HEK293 (cell line): Measurements from ENCODE around the gene NR3C1.

Experiments used
- IKZF3 ChIP-seq: fragments of 450-650 bp; IDR thresholded peaks from 2 replicates; pipeline ENCODE4 v1.5.0; 2018; ENCODE audit warnings: missing biosample characterization, mild to moderate bottlenecking, missing genetic modification characterization, moderate library complexity
- KLF10 ChIP-seq: fragments of 450-650 bp; IDR thresholded peaks from 2 replicates; pipeline ENCODE4 v1.5.1; 2018; ENCODE audit warnings: missing biosample characterization, mild to moderate bottlenecking, missing genetic modification characterization
- SP7 ChIP-seq: fragments of 450-650 bp; formaldehyde crosslinking; IDR thresholded peaks from 2 replicates; pipeline ENCODE4 v1.5.1; 2016; ENCODE audit warnings: missing biosample characterization, missing genetic modification characterization
- ZEB2 ChIP-seq: fragments of 450-650 bp; formaldehyde crosslinking; IDR thresholded peaks from 2 replicates; pipeline ENCODE4 v1.5.1; 2016; ENCODE audit warnings: missing biosample characterization, missing genetic modification characterization
- ZNF121 ChIP-seq: fragments of 450-650 bp; formaldehyde crosslinking; IDR thresholded peaks from 2 replicates; pipeline ENCODE4 v1.5.1; 2016; ENCODE audit warnings: missing biosample characterization, missing genetic modification characterization
- ZNF138 ChIP-seq: fragments of 450-650 bp; formaldehyde crosslinking; IDR thresholded peaks from 2 replicates; pipeline ENCODE4 v1.5.1; 2016; ENCODE audit warnings: missing biosample characterization, missing genetic modification characterization, borderline replicate concordance
- ZNF157 ChIP-seq: fragments of 450-650 bp; formaldehyde crosslinking; IDR thresholded peaks from 2 replicates; pipeline ENCODE4 v1.5.1; 2016; ENCODE audit warnings: missing biosample characterization, missing genetic modification characterization
- ZNF174 ChIP-seq: fragments of 450-650 bp; formaldehyde crosslinking; IDR thresholded peaks from 2 replicates; pipeline ENCODE4 v1.5.0; 2017; ENCODE audit warnings: missing biosample characterization, mild to moderate bottlenecking, missing genetic modification characterization
- ZNF366 ChIP-seq: fragments of 450-650 bp; formaldehyde crosslinking; conservative IDR thresholded peaks from 2 replicates; pipeline ENCODE4 v1.5.1; 2016; ENCODE audit warnings: missing biosample characterization, missing genetic modification characterization
- ZNF561 ChIP-seq: fragments of 450-650 bp; IDR thresholded peaks from 2 replicates; pipeline ENCODE4 v1.5.1; 2018; ENCODE audit warnings: missing biosample characterization, missing genetic modification characterization, borderline replicate concordance
- ZNF596 ChIP-seq: fragments of 450-650 bp; IDR thresholded peaks from 2 replicates; pipeline ENCODE4 v1.5.0; 2018; ENCODE audit warnings: missing biosample characterization, mild to moderate bottlenecking, missing genetic modification characterization, moderate library complexity
- ZNF623 ChIP-seq: fragments of 450-650 bp; formaldehyde crosslinking; IDR thresholded peaks from 2 replicates; pipeline ENCODE4 v1.5.1; 2016; ENCODE audit warnings: missing biosample characterization, missing genetic modification characterization
- ZNF660 ChIP-seq: fragments of 450-650 bp; IDR thresholded peaks from 2 replicates; pipeline ENCODE4 v1.5.1; 2018; ENCODE audit warnings: missing biosample characterization, mild to moderate bottlenecking, missing genetic modification characterization
- ZNF830 ChIP-seq: fragments of 450-650 bp; IDR thresholded peaks from 2 replicates; pipeline ENCODE4 v1.5.0; 2018; ENCODE audit warnings: missing biosample characterization, missing genetic modification characterization, low read depth, mild to moderate bottlenecking, moderate library complexity
- ZNF837 ChIP-seq: fragments of 450-650 bp; formaldehyde crosslinking; IDR thresholded peaks from 2 replicates; pipeline ENCODE4 v1.5.1; 2016; ENCODE audit warnings: missing biosample characterization, missing genetic modification characterization
- ZSCAN30 ChIP-seq: fragments of 450-650 bp; IDR thresholded peaks from 2 replicates; pipeline ENCODE4 v1.5.1; 2018; ENCODE audit warnings: missing biosample characterization, mild to moderate bottlenecking, missing genetic modification characterization, moderate library complexity
- TF ChIP-seq, protein P1 (sequence below): fragments of 450-650 bp; formaldehyde crosslinking; IDR thresholded peaks from 2 replicates; pipeline ENCODE4 v1.5.1; 2017; ENCODE audit warnings: missing biosample characterization, missing genetic modification characterization
- TF ChIP-seq, protein P2 (sequence below): fragments of 450-650 bp; formaldehyde crosslinking; IDR thresholded peaks from 2 replicates; pipeline ENCODE4 v1.5.1; 2017; ENCODE audit warnings: missing biosample characterization, missing genetic modification characterization
- TF ChIP-seq, protein P3 (sequence below): fragments of 450-650 bp; IDR thresholded peaks from 2 replicates; pipeline ENCODE4 v1.5.1; 2018; ENCODE audit warnings: missing biosample characterization, mild to moderate bottlenecking, missing genetic modification characterization
- TF ChIP-seq, protein P4 (sequence below): fragments of 450-650 bp; formaldehyde crosslinking; IDR thresholded peaks from 2 replicates; pipeline ENCODE4 v1.5.1; 2016; ENCODE audit warnings: missing biosample characterization, missing genetic modification characterization
- TF ChIP-seq, protein P5 (sequence below): fragments of 450-650 bp; formaldehyde crosslinking; IDR thresholded peaks from 2 replicates; pipeline ENCODE4 v1.5.1; 2016; ENCODE audit warnings: missing biosample characterization, missing genetic modification characterization
- TF ChIP-seq, protein P6 (sequence below): fragments of 450-650 bp; formaldehyde crosslinking; IDR thresholded peaks from 2 replicates; pipeline ENCODE4 v1.5.1; 2016; ENCODE audit warnings: missing biosample characterization, missing genetic modification characterization
- TF ChIP-seq, protein P7 (sequence below): fragments of 450-650 bp; formaldehyde crosslinking; IDR thresholded peaks from 2 replicates; pipeline ENCODE4 v1.5.1; 2016; ENCODE audit warnings: missing biosample characterization, missing genetic modification characterization, borderline replicate concordance

NR3C1 gene

DNA sequence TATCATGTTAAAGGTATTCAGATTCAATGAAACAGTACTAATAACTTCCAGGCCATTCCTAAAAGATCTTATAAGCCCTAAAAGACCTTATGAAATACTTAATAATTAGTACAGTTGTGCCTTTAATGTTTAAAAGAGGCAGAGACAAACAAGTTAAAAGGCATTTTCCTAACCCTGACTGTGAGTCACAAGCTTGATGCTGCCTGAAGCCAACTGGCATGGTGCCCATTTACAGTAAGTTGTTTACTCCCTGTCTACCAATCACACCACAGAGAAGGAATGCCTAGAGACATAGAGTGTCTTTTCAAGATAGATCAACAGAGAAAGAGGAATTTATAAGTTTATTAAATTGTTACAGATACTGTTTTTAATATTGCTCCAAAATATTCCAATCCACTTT, 47.8 kb downstream of the NR3C1 start (continued):
- TF ChIP-seq ZNF830 (peak; percentile 33; the same call in 1 of the 2 replicates), ZNF660 (tag by site-specific recombination) (peak; percentile 96), SP7 (tag by site-specific recombination) (peak; percentile 55), ZNF366 (tag by site-specific recombination) (peak; percentile 42; the same call in 1 of the 2 replicates), ZEB2 (tag by site-specific recombination) (peak; percentile 63), ZNF596 (no peak), ZNF121 (no peak), ZSCAN30 (0 out of 2 replicates have a peak, but pooled peaks have one; percentile 23), ZNF837 (tag by site-specific recombination) (no peak), ZNF174 (tag by site-specific recombination) (peak; percentile 35; the same call in 1 of the 2 replicates), ZNF623 (tag by site-specific recombination) (no peak), IKZF3 (peak; percentile 47; the same call in 1 of the 2 replicates), ZNF138 (tag by site-specific recombination) (no peak), ZNF561 (tag by site-specific recombination) (0 out of 2 replicates have a peak, but pooled peaks have one; percentile 33), ZNF157 (no peak), KLF10 (tag by site-specific recombination) (peak; percentile 71)
- TF ChIP-seq, protein P1, sequence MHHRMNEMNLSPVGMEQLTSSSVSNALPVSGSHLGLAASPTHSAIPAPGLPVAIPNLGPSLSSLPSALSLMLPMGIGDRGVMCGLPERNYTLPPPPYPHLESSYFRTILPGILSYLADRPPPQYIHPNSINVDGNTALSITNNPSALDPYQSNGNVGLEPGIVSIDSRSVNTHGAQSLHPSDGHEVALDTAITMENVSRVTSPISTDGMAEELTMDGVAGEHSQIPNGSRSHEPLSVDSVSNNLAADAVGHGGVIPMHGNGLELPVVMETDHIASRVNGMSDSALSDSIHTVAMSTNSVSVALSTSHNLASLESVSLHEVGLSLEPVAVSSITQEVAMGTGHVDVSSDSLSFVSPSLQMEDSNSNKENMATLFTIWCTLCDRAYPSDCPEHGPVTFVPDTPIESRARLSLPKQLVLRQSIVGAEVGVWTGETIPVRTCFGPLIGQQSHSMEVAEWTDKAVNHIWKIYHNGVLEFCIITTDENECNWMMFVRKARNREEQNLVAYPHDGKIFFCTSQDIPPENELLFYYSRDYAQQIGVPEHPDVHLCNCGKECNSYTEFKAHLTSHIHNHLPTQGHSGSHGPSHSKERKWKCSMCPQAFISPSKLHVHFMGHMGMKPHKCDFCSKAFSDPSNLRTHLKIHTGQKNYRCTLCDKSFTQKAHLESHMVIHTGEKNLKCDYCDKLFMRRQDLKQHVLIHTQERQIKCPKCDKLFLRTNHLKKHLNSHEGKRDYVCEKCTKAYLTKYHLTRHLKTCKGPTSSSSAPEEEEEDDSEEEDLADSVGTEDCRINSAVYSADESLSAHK (tag by site-specific recombination) = no peak
- TF ChIP-seq, protein P2, sequence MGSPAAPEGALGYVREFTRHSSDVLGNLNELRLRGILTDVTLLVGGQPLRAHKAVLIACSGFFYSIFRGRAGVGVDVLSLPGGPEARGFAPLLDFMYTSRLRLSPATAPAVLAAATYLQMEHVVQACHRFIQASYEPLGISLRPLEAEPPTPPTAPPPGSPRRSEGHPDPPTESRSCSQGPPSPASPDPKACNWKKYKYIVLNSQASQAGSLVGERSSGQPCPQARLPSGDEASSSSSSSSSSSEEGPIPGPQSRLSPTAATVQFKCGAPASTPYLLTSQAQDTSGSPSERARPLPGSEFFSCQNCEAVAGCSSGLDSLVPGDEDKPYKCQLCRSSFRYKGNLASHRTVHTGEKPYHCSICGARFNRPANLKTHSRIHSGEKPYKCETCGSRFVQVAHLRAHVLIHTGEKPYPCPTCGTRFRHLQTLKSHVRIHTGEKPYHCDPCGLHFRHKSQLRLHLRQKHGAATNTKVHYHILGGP = peak; percentile 62
- TF ChIP-seq, protein P3, sequence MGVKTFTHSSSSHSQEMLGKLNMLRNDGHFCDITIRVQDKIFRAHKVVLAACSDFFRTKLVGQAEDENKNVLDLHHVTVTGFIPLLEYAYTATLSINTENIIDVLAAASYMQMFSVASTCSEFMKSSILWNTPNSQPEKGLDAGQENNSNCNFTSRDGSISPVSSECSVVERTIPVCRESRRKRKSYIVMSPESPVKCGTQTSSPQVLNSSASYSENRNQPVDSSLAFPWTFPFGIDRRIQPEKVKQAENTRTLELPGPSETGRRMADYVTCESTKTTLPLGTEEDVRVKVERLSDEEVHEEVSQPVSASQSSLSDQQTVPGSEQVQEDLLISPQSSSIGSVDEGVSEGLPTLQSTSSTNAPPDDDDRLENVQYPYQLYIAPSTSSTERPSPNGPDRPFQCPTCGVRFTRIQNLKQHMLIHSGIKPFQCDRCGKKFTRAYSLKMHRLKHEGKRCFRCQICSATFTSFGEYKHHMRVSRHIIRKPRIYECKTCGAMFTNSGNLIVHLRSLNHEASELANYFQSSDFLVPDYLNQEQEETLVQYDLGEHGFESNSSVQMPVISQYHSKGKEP = peak; percentile 26; the same call in 1 of the 2 replicates
- TF ChIP-seq, protein P4, sequence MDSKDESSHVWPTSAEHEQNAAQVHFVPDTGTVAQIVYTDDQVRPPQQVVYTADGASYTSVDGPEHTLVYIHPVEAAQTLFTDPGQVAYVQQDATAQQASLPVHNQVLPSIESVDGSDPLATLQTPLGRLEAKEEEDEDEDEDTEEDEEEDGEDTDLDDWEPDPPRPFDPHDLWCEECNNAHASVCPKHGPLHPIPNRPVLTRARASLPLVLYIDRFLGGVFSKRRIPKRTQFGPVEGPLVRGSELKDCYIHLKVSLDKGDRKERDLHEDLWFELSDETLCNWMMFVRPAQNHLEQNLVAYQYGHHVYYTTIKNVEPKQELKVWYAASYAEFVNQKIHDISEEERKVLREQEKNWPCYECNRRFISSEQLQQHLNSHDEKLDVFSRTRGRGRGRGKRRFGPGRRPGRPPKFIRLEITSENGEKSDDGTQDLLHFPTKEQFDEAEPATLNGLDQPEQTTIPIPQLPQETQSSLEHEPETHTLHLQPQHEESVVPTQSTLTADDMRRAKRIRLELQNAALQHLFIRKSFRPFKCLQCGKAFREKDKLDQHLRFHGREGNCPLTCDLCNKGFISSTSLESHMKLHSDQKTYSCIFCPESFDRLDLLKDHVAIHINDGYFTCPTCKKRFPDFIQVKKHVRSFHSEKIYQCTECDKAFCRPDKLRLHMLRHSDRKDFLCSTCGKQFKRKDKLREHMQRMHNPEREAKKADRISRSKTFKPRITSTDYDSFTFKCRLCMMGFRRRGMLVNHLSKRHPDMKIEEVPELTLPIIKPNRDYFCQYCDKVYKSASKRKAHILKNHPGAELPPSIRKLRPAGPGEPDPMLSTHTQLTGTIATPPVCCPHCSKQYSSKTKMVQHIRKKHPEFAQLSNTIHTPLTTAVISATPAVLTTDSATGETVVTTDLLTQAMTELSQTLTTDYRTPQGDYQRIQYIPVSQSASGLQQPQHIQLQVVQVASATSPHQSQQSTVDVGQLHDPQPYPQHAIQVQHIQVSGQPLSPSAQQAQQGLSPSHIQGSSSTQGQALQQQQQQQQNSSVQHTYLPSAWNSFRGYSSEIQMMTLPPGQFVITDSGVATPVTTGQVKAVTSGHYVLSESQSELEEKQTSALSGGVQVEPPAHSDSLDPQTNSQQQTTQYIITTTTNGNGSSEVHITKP (tag by site-specific recombination) = peak; percentile 41; the same call in 1 of the 2 replicates
- TF ChIP-seq, protein P5, sequence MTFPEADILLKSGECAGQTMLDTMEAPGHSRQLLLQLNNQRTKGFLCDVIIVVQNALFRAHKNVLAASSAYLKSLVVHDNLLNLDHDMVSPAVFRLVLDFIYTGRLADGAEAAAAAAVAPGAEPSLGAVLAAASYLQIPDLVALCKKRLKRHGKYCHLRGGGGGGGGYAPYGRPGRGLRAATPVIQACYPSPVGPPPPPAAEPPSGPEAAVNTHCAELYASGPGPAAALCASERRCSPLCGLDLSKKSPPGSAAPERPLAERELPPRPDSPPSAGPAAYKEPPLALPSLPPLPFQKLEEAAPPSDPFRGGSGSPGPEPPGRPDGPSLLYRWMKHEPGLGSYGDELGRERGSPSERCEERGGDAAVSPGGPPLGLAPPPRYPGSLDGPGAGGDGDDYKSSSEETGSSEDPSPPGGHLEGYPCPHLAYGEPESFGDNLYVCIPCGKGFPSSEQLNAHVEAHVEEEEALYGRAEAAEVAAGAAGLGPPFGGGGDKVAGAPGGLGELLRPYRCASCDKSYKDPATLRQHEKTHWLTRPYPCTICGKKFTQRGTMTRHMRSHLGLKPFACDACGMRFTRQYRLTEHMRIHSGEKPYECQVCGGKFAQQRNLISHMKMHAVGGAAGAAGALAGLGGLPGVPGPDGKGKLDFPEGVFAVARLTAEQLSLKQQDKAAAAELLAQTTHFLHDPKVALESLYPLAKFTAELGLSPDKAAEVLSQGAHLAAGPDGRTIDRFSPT (tag by site-specific recombination) = peak; percentile 33; the same call in 1 of the 2 replicates
- TF ChIP-seq, protein P6, sequence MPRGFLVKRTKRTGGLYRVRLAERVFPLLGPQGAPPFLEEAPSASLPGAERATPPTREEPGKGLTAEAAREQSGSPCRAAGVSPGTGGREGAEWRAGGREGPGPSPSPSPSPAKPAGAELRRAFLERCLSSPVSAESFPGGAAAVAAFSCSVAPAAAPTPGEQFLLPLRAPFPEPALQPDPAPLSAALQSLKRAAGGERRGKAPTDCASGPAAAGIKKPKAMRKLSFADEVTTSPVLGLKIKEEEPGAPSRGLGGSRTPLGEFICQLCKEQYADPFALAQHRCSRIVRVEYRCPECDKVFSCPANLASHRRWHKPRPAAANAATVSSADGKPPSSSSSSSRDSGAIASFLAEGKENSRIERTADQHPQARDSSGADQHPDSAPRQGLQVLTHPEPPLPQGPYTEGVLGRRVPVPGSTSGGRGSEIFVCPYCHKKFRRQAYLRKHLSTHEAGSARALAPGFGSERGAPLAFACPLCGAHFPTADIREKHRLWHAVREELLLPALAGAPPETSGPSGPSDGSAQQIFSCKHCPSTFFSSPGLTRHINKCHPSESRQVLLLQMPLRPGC (tag by site-specific recombination) = no peak
- TF ChIP-seq, protein P7, sequence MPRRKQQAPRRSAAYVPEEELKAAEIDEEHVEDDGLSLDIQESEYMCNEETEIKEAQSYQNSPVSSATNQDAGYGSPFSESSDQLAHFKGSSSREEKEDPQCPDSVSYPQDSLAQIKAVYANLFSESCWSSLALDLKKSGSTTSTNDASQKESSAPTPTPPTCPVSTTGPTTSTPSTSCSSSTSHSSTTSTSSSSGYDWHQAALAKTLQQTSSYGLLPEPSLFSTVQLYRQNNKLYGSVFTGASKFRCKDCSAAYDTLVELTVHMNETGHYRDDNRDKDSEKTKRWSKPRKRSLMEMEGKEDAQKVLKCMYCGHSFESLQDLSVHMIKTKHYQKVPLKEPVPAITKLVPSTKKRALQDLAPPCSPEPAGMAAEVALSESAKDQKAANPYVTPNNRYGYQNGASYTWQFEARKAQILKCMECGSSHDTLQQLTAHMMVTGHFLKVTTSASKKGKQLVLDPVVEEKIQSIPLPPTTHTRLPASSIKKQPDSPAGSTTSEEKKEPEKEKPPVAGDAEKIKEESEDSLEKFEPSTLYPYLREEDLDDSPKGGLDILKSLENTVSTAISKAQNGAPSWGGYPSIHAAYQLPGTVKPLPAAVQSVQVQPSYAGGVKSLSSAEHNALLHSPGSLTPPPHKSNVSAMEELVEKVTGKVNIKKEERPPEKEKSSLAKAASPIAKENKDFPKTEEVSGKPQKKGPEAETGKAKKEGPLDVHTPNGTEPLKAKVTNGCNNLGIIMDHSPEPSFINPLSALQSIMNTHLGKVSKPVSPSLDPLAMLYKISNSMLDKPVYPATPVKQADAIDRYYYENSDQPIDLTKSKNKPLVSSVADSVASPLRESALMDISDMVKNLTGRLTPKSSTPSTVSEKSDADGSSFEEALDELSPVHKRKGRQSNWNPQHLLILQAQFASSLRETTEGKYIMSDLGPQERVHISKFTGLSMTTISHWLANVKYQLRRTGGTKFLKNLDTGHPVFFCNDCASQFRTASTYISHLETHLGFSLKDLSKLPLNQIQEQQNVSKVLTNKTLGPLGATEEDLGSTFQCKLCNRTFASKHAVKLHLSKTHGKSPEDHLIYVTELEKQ = no peak
